B cell (primary cell): Measurements from ENCODE around the gene PARD6A. TPM values are rescaled to one million over a fixed set of nuclear protein-coding genes. Genes with fewer than 3 reads are reported as not detected.

Experiments
- ATAC-seq: fragments of 200-7000 bp; cut with Tn5 transposase; one replicate; pipeline ENCODE4 v1.10.0; 2021; ENCODE audit warnings: low read depth, mild to moderate bottlenecking, moderate number of reproducible peaks, moderate library complexity
- CTCF ChIA-PET: fragments of 350-600 bp; sonication (Branson Sonifier 250); formaldehyde crosslinking; loops from one replicate; lab custom pipeline; 2021; ENCODE audit warnings: antibody characterized with exemption, inconsistent platforms; lab: Charles Lee
- POLR2A ChIA-PET: fragments of 350-600 bp; sonication (Branson Sonifier 250); formaldehyde crosslinking; loops from one replicate; lab custom pipeline; 2021; ENCODE audit warnings: antibody characterized with exemption; lab: Charles Lee
- DNase-seq: peaks from one replicate; pipeline ENCODE4 v3.0.0; 2013
- H2AFZ ChIP-seq: 2 replicates; pipeline ENCODE4 v1.6.1; 2012; ENCODE audit warnings: mild to moderate bottlenecking, low read depth, low read length; ENCODE audit not compliant: insufficient read depth, poor library complexity, severe bottlenecking
- H3K27ac ChIP-seq, 2 donors: 1 replicate in 1 of 2; 2 replicates in 1 of 2; pipeline ENCODE4 v1.5.1; 2012 to 2013; ENCODE audit warnings: low read length in 2 of 2, mild to moderate bottlenecking in 2 of 2, moderate library complexity in 1 of 2
- H3K27me3 ChIP-seq, 4 experiments: fragments of 200-600 bp in 1 of 4; sonication (generic) in 1 of 4; replicated peaks in 1 of 4; 1 replicate in 2 of 4; 2 replicates in 2 of 4; pipeline versions ENCODE4 v1.6.1 to v1.7.0; 2013 to 2016; ENCODE audit warnings: low read length in 3 of 4, mild to moderate bottlenecking in 2 of 4, mixed read lengths in 1 of 4, moderate library complexity in 1 of 4; ENCODE audit not compliant: insufficient read depth in 4 of 4, control insufficient read depth in 3 of 4; ENCODE audit errors: control extremely low read depth in 1 of 4
- H3K36me3 ChIP-seq, 2 experiments: replicated peaks in 1 of 2; 1 replicate in 1 of 2; 2 replicates in 1 of 2; pipeline versions ENCODE4 v1.6.1 to v1.7.1; 2013; ENCODE audit warnings: low read length in 1 of 2; ENCODE audit not compliant: insufficient read depth in 2 of 2, control insufficient read depth in 1 of 2; ENCODE audit errors: control extremely low read depth in 1 of 2, extremely low read depth in 1 of 2
- H3K4me1 ChIP-seq, 2 donors: fragments of 200-600 bp in 1 of 2; sonication (generic) in 1 of 2; 1 replicate in 1 of 2; 2 replicates in 1 of 2; pipeline versions ENCODE4 v1.5.1 to v1.6.1; 2013 to 2017; ENCODE audit warnings: low read length in 2 of 2; ENCODE audit not compliant: control insufficient read depth in 2 of 2, insufficient read depth in 2 of 2
- H3K4me2 ChIP-seq: replicated peaks from 2 replicates; pipeline ENCODE3; 2012; ENCODE audit warnings: mild to moderate bottlenecking, low read depth, low read length; ENCODE audit not compliant: poor library complexity, severe bottlenecking
- H3K4me3 ChIP-seq, 5 experiments: fragments of 200-600 bp in 1 of 5; sonication (generic) in 1 of 5; 1 replicate in 3 of 5; 2 replicates in 2 of 5; pipeline versions ENCODE4 v1.5.1 to v1.7.0; 2011 to 2016; ENCODE audit warnings: low read length in 4 of 5, mild to moderate bottlenecking in 4 of 5, low read depth in 2 of 5, control low read depth in 1 of 5, moderate library complexity in 1 of 5; ENCODE audit not compliant: insufficient read depth in 1 of 5; ENCODE audit errors: control extremely low read depth in 1 of 5, extremely low read depth in 1 of 5
- H3K79me2 ChIP-seq: fragments of 200-600 bp; sonication (generic); one replicate; pipeline ENCODE4 v1.6.0; 2016; ENCODE audit warnings: low read length; ENCODE audit not compliant: control insufficient read depth, insufficient read depth
- H3K9ac ChIP-seq: fragments of 200-600 bp; sonication (generic); 2 replicates; pipeline ENCODE4 v1.6.1; 2017; ENCODE audit warnings: mild to moderate bottlenecking, low read length, moderate library complexity
- H3K9me3 ChIP-seq, 3 donors: one replicate each; pipeline versions ENCODE4 v1.6.1 to v1.7.1; 2013; ENCODE audit warnings: low read length in 2 of 3; ENCODE audit not compliant: control insufficient read depth in 2 of 3, insufficient read depth in 1 of 3; ENCODE audit errors: control extremely low read depth in 1 of 3
- H4K20me1 ChIP-seq: 2 replicates; pipeline ENCODE4 v1.6.0; 2012; ENCODE audit warnings: mild to moderate bottlenecking, low read length; ENCODE audit not compliant: insufficient read depth, control insufficient read depth, poor library complexity, severe bottlenecking
- H3K27ac Mint-ChIP-seq: one replicate; pipeline ENCODE4 v1.8.0; 2021; ENCODE audit warnings: mixed read lengths
- H3K27me3 Mint-ChIP-seq: one replicate; pipeline ENCODE4 v1.8.0; 2021; ENCODE audit warnings: mixed read lengths
- H3K4me1 Mint-ChIP-seq: one replicate; pipeline ENCODE4 v1.8.0; 2021; ENCODE audit warnings: mixed read lengths
- H3K4me3 Mint-ChIP-seq: one replicate; pipeline ENCODE4 v1.8.0; 2021; ENCODE audit warnings: mixed read lengths
- H3K9me3 Mint-ChIP-seq: one replicate; pipeline ENCODE4 v1.8.0; 2022; ENCODE audit warnings: mixed read lengths; ENCODE audit not compliant: insufficient read depth
- EZH2 ChIP-seq: IDR thresholded peaks from 2 replicates; pipeline ENCODE4 v1.6.1; 2012; ENCODE audit warnings: borderline replicate concordance, low read depth, mild to moderate bottlenecking, moderate library complexity, low read length; ENCODE audit not compliant: insufficient read depth, poor library complexity, severe bottlenecking
- WGBS: methylation state at CpG from one replicate; pipeline ENCODE4 v1.1.5; 2013; ENCODE audit warnings: missing lambda C conversion rate; ENCODE audit not compliant: insufficient coverage; 5-methylcytosine and 5-hydroxymethylcytosine counted together
- intact Hi-C: fragments of 100-400 bp; cut with micrococcal nuclease; formaldehyde crosslinking; loops from one replicate; pipeline ENCODE4 v1.10.0; 2022
- polyA plus RNA-seq: library from polyadenylated mRNA; depleted of rRNA; stranded (reverse); fragments of >200 nt; gene quantifications from 2 replicates; pipeline ENCODE4 v1.2.3, GENCODE V29; 2012
- total RNA-seq, 2 donors: library from RNA; stranded (reverse); fragments of 120-200 nt in 1 of 2; gene quantifications; 1 replicate in 1 of 2; 2 replicates in 1 of 2; pipeline versions ENCODE4 v1.2.3 to v1.2.4, GENCODE V29; 2013 to 2022
- TF ChIP-seq, protein P1 (sequence below): fragments of 200-600 bp; IDR thresholded peaks from one replicate; pipeline ENCODE4 v1.8.0; 2022; ENCODE audit warnings: antibody characterized with exemption, mild to moderate bottlenecking

Gene PARD6A
- total and polyA plus RNA-seq, 2 donors (not counting 1 experiment from before 2014, with no cell fraction given): 14.8 to 15.9 TPM

DNA sequence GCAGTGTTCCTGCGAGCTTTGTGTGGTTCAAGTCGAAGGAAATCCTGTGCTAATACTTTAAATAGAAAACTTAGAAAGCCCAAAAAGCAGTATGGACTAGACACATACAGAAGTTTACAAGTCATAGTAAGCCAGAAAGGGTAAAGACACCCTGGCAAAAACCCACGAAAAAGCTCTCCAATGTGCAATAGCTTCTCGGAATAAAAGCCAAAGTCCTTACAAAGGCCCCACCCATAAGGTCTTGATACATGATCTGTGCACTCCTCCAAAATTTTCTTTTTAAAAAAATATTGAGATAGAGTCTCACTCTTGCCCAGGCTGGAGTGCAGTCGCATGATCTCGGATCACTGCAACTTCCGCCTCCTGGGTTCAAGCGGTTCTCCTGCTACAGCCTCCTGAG lies 16.2 kb downstream of the PARD6A start:
- Mint-ChIP-seq H3K27ac (no peak overlapping the region), H3K27me3 (no peaks in the 10 kb centered on the region), H3K4me3 (no peak overlapping the region), H3K9me3 (no peaks in the 10 kb centered on the region), H3K4me1 (peaks cover 21% of the 10 kb centered on the region)
- WGBS: 78% methylated on average over 4 of the region's 8 CpGs
- intact Hi-C loops: no loop called here
- no peaks in the 10 kb centered on the region for H3K9me3 ChIP-seq
- H2AFZ ChIP-seq: no peak overlapping the region
- H4K20me1 ChIP-seq: no peaks in the 10 kb centered on the region
- ChIA-PET POLR2A (no interaction called here), CTCF (interaction anchor here (0.9 to 1.7 kb wide), 6 partner anchors 130 to 364 kb away, joined by 3 to 5 read pairs (median 3); partner anchors contain the start of genes NRN1L and TSNAXIP1)
- H3K4me1 ChIP-seq: peaks cover 7 to 17% of the 10 kb centered on the region in 2 donors
- no peak for ATAC-seq
- H3K36me3 ChIP-seq: no peaks in the 10 kb centered on the region
- no peak for DNase-seq
- no peak for TF ChIP-seq EZH2
- TF ChIP-seq, protein P1, sequence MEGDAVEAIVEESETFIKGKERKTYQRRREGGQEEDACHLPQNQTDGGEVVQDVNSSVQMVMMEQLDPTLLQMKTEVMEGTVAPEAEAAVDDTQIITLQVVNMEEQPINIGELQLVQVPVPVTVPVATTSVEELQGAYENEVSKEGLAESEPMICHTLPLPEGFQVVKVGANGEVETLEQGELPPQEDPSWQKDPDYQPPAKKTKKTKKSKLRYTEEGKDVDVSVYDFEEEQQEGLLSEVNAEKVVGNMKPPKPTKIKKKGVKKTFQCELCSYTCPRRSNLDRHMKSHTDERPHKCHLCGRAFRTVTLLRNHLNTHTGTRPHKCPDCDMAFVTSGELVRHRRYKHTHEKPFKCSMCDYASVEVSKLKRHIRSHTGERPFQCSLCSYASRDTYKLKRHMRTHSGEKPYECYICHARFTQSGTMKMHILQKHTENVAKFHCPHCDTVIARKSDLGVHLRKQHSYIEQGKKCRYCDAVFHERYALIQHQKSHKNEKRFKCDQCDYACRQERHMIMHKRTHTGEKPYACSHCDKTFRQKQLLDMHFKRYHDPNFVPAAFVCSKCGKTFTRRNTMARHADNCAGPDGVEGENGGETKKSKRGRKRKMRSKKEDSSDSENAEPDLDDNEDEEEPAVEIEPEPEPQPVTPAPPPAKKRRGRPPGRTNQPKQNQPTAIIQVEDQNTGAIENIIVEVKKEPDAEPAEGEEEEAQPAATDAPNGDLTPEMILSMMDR: no peak
- no peaks in the 10 kb centered on the region for H3K79me2 ChIP-seq
- no peak overlapping the region for H3K27ac ChIP-seq
- no peaks in the 10 kb centered on the region for H3K27me3 ChIP-seq
- no peak overlapping the region for H3K9ac ChIP-seq
- H3K4me3 ChIP-seq: no peak overlapping the region
- no peak overlapping the region for H3K4me2 ChIP-seq

DNA sequence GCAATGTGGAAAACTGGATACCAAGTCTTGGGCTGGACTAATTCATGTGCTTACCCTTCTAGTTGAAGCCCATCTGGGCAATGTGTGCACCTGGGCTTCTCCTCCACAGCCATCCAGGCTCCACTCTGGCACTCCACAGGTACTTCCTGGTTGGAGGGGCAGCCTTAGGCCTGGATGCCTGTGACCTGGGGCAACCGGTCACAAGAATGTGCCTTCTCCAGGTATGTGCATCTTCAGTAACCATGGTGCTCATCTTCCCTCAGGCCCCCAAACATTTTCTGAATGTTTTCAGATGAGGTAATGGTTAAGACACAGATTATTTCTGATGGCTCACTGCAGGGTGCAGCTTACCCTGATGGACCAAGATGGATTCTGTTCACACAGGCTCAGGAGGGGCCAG lies 17.0 kb downstream of the PARD6A start:
- Histone ChIP-seq H3K9ac (no peak overlapping the region), H3K27ac (no peak overlapping the region), H3K4me3 (no peak overlapping the region), H2AFZ (no peak overlapping the region), H3K9me3 (no peaks in the 10 kb centered on the region), H3K79me2 (no peaks in the 10 kb centered on the region), H3K4me2 (no peak overlapping the region), H4K20me1 (no peaks in the 10 kb centered on the region), H3K4me1 (peaks cover 7 to 12% of the 10 kb centered on the region in 2 donors), H3K27me3 (no peaks in the 10 kb centered on the region), H3K36me3 (peaks cover 0 to 4% of the 10 kb centered on the region in 2 experiments)
- H3K27me3 Mint-ChIP-seq: no peaks in the 10 kb centered on the region
- ChIA-PET CTCF (interaction anchor here (1.0 to 1.4 kb wide), 2 partner anchors 139 to 160 kb away, joined by 3 to 4 read pairs; no protein-coding TSS in a partner anchor), POLR2A (no interaction called here)
- no peak overlapping the region for H3K4me3 Mint-ChIP-seq
- WGBS: no CpG with 5 or more reads among the region's 1 CpG
- no peak overlapping the region for H3K27ac Mint-ChIP-seq
- intact Hi-C loops: no loop called here
- no peak for TF ChIP-seq EZH2
- TF ChIP-seq, protein P1: no peak
- H3K9me3 Mint-ChIP-seq: no peaks in the 10 kb centered on the region
- DNase-seq: no peak
- H3K4me1 Mint-ChIP-seq: peaks cover 17% of the 10 kb centered on the region
- ATAC-seq: no peak
